NCI-H2107 treated with DMSO at 0.1 percent for 48 hours (cell line): ENCODE data around the gene SURF4.
A peak's percentile ranks its signal among the peaks of the same experiment; 100 is the strongest.
"Not testable (repeated sequence)": the region's sequence is repeated elsewhere in the genome, so short reads cannot be mapped to it uniquely, and the experiment has no call there.

ENCODE experiments used
- DNase-seq: peaks from one replicate; lab custom pipeline; 2025; ENCODE audit not compliant: unreplicated experiment; lab: John Stamatoyannopoulos, UW

The SURF4 gene

GRCh38 chr9:133335924-133336811, 39.7 kb downstream of the SURF4 start, which contains the start of gene SURF6:
TSS of gene SURF6 (minus strand) at chr9:133336188. CDS start at chr9:133336132, 56 bp downstream.
- peak; percentile 55 for DNase-seq

- not testable (repeated sequence) for DNase-seq
Measured at GRCh38 chr9:133334888-133335287, 41.0 kb downstream of the SURF4 start.

GRCh38 chr9:133334161-133334560, 41.7 kb downstream of the SURF4 start:
- no peak for DNase-seq

GRCh38 chr9:133333566-133333965, 42.3 kb downstream of the SURF4 start:
- DNase-seq = no peak

- DNase-seq = no peak
Measured at GRCh38 chr9:133333011-133333410, 42.8 kb downstream of the SURF4 start.

- no peak for DNase-seq
Measured at GRCh38 chr9:133332381-133332730, 43.5 kb downstream of the SURF4 start.

- DNase-seq = no peak
Measured at GRCh38 chr9:133331641-133332380, 44.0 kb downstream of the SURF4 start.

GRCh38 chr9:133331221-133331620, 44.6 kb downstream of the SURF4 start:
- DNase-seq = no peak

- not testable (repeated sequence) for DNase-seq
Measured at GRCh38 chr9:133329306-133330156, 46.3 kb downstream of the SURF4 start.

GRCh38 chr9:133327834-133328484, 47.9 kb downstream of the SURF4 start:
- no peak for DNase-seq

GRCh38 chr9:133327021-133327420, 48.8 kb downstream of the SURF4 start:
- not testable (repeated sequence) for DNase-seq

GRCh38 chr9:133323991-133324703, 51.7 kb downstream of the SURF4 start:
- no peak for DNase-seq

GRCh38 chr9:133323211-133323610, 52.6 kb downstream of the SURF4 start:
- DNase-seq = no peak

- no peak for DNase-seq
Measured at GRCh38 chr9:133322701-133323100, 53.2 kb downstream of the SURF4 start.

GRCh38 chr9:133321411-133321935, 54.4 kb downstream of the SURF4 start:
- DNase-seq = no peak

- no peak for DNase-seq
Measured at GRCh38 chr9:133320421-133320881, 55.4 kb downstream of the SURF4 start.

- not testable (repeated sequence) for DNase-seq
Measured at GRCh38 chr9:133317551-133317950, 58.3 kb downstream of the SURF4 start.

- no peak for DNase-seq
Measured at GRCh38 chr9:133315997-133316396, 59.9 kb downstream of the SURF4 start.
